LNCaP clone FGC (cell line): ENCODE results near the gene CREB5.

Experiments
- DNase-seq: peaks from one replicate; pipeline ENCODE4 v3.0.0-alpha.2; 2011; ENCODE audit warnings: low read depth
- H3K4me3 ChIP-seq: 2 replicates; pipeline ENCODE4 v1.5.1; 2011; ENCODE audit warnings: mild to moderate bottlenecking, low read depth, low read length, control low read depth
- TF ChIP-seq, protein P1 (sequence below): IDR thresholded peaks from 2 replicates; pipeline ENCODE4 v1.5.1; 2012; ENCODE audit warnings: mild to moderate bottlenecking; ENCODE audit not compliant: control insufficient read depth, insufficient read depth; ENCODE audit errors: extremely low read depth

CREB5 gene

GRCh38 chr7:28465697-28466096 is 53.4 kb downstream of the CREB5 start:
- no peak overlapping the region for H3K4me3 ChIP-seq
- no peak for DNase-seq
- TF ChIP-seq, protein P1, sequence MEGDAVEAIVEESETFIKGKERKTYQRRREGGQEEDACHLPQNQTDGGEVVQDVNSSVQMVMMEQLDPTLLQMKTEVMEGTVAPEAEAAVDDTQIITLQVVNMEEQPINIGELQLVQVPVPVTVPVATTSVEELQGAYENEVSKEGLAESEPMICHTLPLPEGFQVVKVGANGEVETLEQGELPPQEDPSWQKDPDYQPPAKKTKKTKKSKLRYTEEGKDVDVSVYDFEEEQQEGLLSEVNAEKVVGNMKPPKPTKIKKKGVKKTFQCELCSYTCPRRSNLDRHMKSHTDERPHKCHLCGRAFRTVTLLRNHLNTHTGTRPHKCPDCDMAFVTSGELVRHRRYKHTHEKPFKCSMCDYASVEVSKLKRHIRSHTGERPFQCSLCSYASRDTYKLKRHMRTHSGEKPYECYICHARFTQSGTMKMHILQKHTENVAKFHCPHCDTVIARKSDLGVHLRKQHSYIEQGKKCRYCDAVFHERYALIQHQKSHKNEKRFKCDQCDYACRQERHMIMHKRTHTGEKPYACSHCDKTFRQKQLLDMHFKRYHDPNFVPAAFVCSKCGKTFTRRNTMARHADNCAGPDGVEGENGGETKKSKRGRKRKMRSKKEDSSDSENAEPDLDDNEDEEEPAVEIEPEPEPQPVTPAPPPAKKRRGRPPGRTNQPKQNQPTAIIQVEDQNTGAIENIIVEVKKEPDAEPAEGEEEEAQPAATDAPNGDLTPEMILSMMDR = no peak

DNA sequence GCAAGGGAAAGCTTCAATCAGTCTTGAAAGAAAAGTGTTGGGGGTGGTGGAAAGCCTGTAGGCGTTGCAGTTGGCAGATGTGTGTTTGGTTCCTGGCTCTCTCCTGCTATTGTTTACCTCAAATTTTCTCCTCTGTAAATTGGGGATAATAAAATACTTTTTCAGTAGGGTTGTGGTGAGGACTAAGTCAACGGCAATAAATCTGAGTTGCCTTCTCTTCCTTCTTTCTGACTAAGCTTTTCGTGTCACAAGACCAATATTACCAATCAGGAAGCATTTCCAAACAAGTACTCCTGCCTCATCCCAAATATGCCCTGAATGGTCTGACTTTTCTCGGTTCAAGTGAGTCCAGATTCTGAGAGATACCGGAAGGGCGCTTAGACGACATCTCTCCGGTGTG is 54.0 kb downstream of the CREB5 start:
- TF ChIP-seq, protein P1 = no peak
- DNase-seq = no peak
- no peak overlapping the region for H3K4me3 ChIP-seq

- TF ChIP-seq, protein P1 = no peak
- H3K4me3 ChIP-seq = no peak overlapping the region
- no peak for DNase-seq
These were observed 54.6 kb downstream of the CREB5 start for GRCh38 chr7:28466885-28467284.

DNA sequence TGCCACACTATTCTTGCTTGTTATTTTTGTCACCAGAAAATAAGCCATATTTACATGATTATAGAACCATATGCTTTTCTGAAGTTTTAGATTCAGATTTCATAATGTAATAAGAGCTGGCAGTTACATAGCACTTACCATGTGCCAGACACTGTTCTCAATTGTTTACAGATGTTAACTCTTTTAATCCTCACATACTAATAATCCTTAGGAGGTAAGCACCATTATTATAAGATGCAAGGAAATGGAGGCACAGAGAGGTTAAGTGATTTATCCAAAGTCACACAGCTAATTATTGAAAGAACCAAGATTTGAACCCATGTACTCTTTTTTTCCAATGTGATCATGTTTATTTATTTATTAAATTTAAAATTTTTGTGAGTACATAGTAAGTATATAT is 57.2 kb downstream of the CREB5 start:
- no peak overlapping the region for H3K4me3 ChIP-seq
- TF ChIP-seq, protein P1 = no peak
- peak; percentile 64 for DNase-seq

- DNase-seq = no peak
- TF ChIP-seq, protein P1 = no peak
- H3K4me3 ChIP-seq = no peak overlapping the region
These were observed 58.0 kb downstream of the CREB5 start for GRCh38 chr7:28470344-28470743.

DNA sequence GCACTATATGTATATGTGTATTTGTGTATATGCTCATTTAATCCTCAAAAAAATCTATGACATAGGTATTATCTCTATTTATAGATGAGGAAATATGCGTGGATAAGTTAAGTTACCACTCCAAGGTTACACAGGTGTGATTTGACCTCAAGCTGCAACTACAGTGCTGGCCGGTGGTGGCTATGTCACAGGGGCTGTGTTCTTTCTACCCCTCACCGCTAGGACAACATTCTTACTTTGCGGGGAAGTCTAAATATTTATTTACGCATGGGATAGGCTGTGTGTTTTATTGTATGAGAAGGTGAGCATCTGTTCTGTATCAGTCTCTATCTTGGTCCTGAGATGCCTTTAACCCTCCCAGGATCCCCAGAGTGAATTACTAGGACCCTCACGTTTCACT is 60.0 kb downstream of the CREB5 start:
- TF ChIP-seq, protein P1 = no peak
- H3K4me3 ChIP-seq = no peak overlapping the region
- DNase-seq = no peak

DNA sequence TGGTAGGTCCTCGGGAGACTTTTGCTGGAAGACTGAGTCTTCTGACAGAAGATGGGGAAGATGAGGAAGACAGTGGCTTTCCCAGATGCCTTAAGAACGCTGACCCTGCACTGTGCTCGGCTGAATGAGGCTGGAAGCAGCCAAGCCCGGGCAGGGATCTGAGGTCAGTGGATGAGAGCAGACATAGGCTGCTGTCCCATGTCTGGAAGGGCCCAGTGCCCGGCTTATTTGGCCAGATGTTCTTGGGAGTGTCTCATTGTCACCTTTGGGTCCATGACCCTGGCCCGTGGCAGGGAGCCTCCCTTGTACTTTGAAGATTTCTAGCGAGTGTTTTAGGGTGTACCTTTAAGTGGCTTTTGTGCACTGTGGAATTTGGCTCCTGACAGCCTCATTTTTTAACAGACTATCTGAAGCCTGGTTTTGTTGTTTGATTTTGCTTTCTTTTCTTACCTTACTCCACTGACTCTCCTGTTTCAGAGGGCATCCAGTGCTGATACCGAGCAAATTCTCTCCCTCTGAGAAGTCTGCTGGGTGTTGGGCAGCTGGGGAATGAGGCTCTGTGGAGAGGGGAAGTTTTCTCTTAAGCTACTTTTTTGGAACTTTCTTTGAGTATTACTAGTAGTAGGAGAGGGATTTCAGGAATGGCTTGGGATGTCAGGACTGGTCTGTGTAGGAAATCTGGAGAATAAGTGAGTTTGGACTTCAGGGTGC is 61.4 kb downstream of the CREB5 start:
- no peak overlapping the region for H3K4me3 ChIP-seq
- TF ChIP-seq, protein P1 = no peak
- no peak for DNase-seq
